GM12873 (cell line): ENCODE data around the gene MYO7A.

Experiments
- CTCF ChIP-seq: IDR thresholded peaks from 2 replicates; pipeline ENCODE4 v1.5.1; 2012; ENCODE audit warnings: low read depth, mild to moderate bottlenecking, moderate library complexity, low read length, control low read depth; ENCODE audit not compliant: insufficient read depth; ENCODE audit errors: missing control alignments

MYO7A gene

GRCh38 chr11:77102246-77103210 lies 25.5 kb upstream of the MYO7A start, which contains the start of gene OMP:
Gene OMP, plus strand, starts transcription at chr11:77102840. Its CDS starts 0 bp downstream, at chr11:77102840.
- no peak for TF ChIP-seq CTCF

- no peak for TF ChIP-seq CTCF
Observed at GRCh38 chr11:77103319-77103718, 24.7 kb upstream of the MYO7A start.

- no peak for TF ChIP-seq CTCF
Observed at GRCh38 chr11:77104727-77105126, 23.3 kb upstream of the MYO7A start.

GRCh38 chr11:77106321-77106720 lies 21.7 kb upstream of the MYO7A start:
- TF ChIP-seq CTCF: no peak

- no peak for TF ChIP-seq CTCF
Observed at GRCh38 chr11:77106759-77107158, 21.3 kb upstream of the MYO7A start.

- no peak for TF ChIP-seq CTCF
Observed at GRCh38 chr11:77107950-77108349, 20.1 kb upstream of the MYO7A start.

GRCh38 chr11:77108436-77108835 lies 19.6 kb upstream of the MYO7A start:
- no peak for TF ChIP-seq CTCF
